Measurements from ENCODE around the gene GPR31.

Gene GPR31

DNA sequence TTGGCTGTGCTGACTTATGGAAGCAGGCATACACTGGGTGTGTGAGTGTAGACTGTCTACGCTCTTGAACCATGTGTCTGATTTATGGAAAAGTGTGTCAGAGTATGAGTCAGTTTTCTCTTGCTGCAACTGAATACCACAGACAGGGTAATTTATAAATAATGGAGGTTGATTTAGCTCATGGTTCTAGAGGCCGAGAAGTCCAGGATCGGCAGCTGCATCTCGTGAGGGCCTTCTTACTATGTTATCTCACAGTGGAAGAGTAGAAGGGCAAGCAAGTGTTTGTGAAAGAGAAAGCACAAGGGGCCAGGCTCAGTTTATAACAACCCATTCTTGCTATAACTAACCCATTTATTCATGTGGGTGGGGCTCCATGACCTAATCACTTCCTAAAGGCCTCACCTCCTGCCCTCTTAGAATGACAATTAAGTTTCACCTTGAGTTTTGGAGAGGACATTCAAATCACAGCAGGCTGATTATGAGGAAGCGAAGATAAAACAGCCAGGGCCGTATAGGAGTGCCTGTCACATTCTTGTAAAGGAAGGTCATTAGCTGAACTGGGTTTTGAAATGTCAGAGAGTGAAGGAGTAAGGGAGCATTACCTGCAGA is 6.7 kb downstream of the GPR31 start:
- TF ChIP-seq FOXP2 (optimal IDR thresholded peaks at IDR 0.05; ENCODE audit: borderline replicate concordance, extremely low read depth, extremely low read length, insufficient read depth) (no peak), TAF1 (IDR thresholded peaks at IDR 0.05; ENCODE audit: borderline replicate concordance, insufficient read depth, low read length) (no peak), REST (IDR thresholded peaks at IDR 0.05; ENCODE audit: insufficient read depth in 1 of 2, low read depth in 2 of 2, low read length in 2 of 2) (no peak), SIN3A (IDR thresholded peaks at IDR 0.05; ENCODE audit: borderline replicate concordance, insufficient read depth, low read length) (no peak)

GRCh38 chr6:167148997-167149396 is 8.8 kb downstream of the GPR31 start:
- no peak for TF ChIP-seq TAF1 (IDR thresholded peaks at IDR 0.05; ENCODE audit: borderline replicate concordance, insufficient read depth, low read length)

GRCh38 chr6:167148021-167148420 is 9.8 kb downstream of the GPR31 start:
- TF ChIP-seq REST (IDR thresholded peaks at IDR 0.05; ENCODE audit: insufficient read depth in 1 of 2, low read depth in 2 of 2, low read length in 2 of 2), result no peak
- TF ChIP-seq SIN3A (IDR thresholded peaks at IDR 0.05; ENCODE audit: borderline replicate concordance, insufficient read depth, low read length), result no peak
- no peak for TF ChIP-seq FOXP2 (optimal IDR thresholded peaks at IDR 0.05; ENCODE audit: borderline replicate concordance, extremely low read depth, extremely low read length, insufficient read depth)
- no peak for TF ChIP-seq POLR2AphosphoS5 (IDR thresholded peaks at IDR 0.05; ENCODE audit: low read depth, low read length)
- TF ChIP-seq TAF1 (IDR thresholded peaks at IDR 0.05; ENCODE audit: borderline replicate concordance, insufficient read depth, low read length), result no peak

DNA sequence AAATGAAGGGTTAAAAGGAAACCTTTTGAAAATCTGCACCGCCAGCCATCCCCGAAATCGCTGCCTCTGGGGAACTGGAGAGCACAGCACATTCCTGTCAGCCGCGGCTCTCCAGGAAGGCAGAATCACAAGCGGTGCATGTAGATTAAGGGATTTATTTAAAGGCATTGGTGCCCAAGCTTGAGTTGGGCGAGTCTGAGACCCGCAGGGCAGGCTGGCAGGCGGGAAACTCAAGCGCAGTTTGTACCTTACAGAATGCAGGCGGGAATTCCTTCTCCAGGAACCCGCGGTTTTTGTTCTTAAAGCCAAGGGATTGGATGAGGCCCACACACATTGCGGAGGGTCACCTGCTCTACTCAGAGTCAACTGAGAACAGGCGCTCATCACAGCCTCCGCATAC is 10.8 kb downstream of the GPR31 start:
- TF ChIP-seq TAF1 (IDR thresholded peaks at IDR 0.05; ENCODE audit: borderline replicate concordance, insufficient read depth, low read length) (no peak), POLR2AphosphoS5 (IDR thresholded peaks at IDR 0.05; ENCODE audit: low read depth, low read length) (no peak), SIN3A (IDR thresholded peaks at IDR 0.05; ENCODE audit: borderline replicate concordance, insufficient read depth, low read length) (no peak), FOXP2 (optimal IDR thresholded peaks at IDR 0.05; ENCODE audit: borderline replicate concordance, extremely low read depth, extremely low read length, insufficient read depth) (no peak), REST (IDR thresholded peaks at IDR 0.05; ENCODE audit: insufficient read depth in 1 of 2, low read depth in 2 of 2, low read length in 2 of 2) (no peak)

- TF ChIP-seq FOXP2 (optimal IDR thresholded peaks at IDR 0.05; ENCODE audit: borderline replicate concordance, extremely low read depth, extremely low read length, insufficient read depth), result no peak
These were observed 11.6 kb downstream of the GPR31 start for GRCh38 chr6:167146135-167146534.

DNA sequence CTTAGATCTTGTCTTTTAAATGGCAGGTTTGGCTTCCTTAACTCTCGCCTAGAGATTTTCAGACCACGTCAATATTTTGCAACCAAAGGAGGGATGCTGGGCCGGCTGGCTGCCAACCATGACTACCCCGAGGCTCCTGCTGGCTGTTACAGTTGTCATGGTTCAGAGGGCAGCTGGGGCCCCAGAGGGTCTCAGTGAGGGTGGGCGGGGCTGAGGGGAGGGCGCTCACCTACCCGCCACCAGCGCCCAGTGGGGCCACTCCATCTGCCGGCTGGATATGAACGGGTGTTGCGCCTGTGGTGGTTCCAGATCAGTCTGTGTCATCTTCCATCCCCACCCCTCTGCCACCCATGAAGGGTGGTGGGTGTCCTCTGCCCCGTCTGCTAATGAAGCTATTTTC is 12.3 kb downstream of the GPR31 start:
- TF ChIP-seq TAF1 (IDR thresholded peaks at IDR 0.05; ENCODE audit: borderline replicate concordance, insufficient read depth, low read length) (no peak), REST (IDR thresholded peaks at IDR 0.05; ENCODE audit: insufficient read depth in 1 of 2, low read depth in 2 of 2, low read length in 2 of 2) (no peak), SIN3A (IDR thresholded peaks at IDR 0.05; ENCODE audit: borderline replicate concordance, insufficient read depth, low read length) (no peak), FOXP2 (optimal IDR thresholded peaks at IDR 0.05; ENCODE audit: borderline replicate concordance, extremely low read depth, extremely low read length, insufficient read depth) (no peak), POLR2AphosphoS5 (IDR thresholded peaks at IDR 0.05; ENCODE audit: low read depth, low read length) (no peak)
